HG03097 (cell line): ENCODE data around the gene WRAP73.

Experiments used
- ATAC-seq: cut with Tn5 transposase; IDR thresholded peaks from one replicate; pipeline ENCODE4 v1.9.1; 2021; ENCODE audit not compliant: unreplicated experiment, low FRiP score

Gene WRAP73

GRCh38 chr1:3683197-3683596 is 33.3 kb upstream of the WRAP73 start:
- ATAC-seq = no peak

- no peak for ATAC-seq
Measured at GRCh38 chr1:3681898-3682806, 32.2 kb upstream of the WRAP73 start.

- ATAC-seq = no peak
Measured at GRCh38 chr1:3681231-3681897, 31.5 kb upstream of the WRAP73 start.

- ATAC-seq = no peak
Measured at GRCh38 chr1:3680488-3681230, 30.8 kb upstream of the WRAP73 start.

GRCh38 chr1:3679799-3680453 is 30.0 kb upstream of the WRAP73 start:
- ATAC-seq = no peak

GRCh38 chr1:3679098-3679555 is 29.2 kb upstream of the WRAP73 start:
- no peak for ATAC-seq

- ATAC-seq = no peak
Measured at GRCh38 chr1:3678361-3679097, 28.6 kb upstream of the WRAP73 start.

GRCh38 chr1:3677484-3677883 is 27.6 kb upstream of the WRAP73 start:
- ATAC-seq = peak; percentile 1

GRCh38 chr1:3676581-3677470 is 26.9 kb upstream of the WRAP73 start:
- ATAC-seq = peak; percentile 59

- no peak for ATAC-seq
Measured at GRCh38 chr1:3675436-3675835, 25.5 kb upstream of the WRAP73 start.

GRCh38 chr1:3674100-3675094 is 24.5 kb upstream of the WRAP73 start:
- ATAC-seq = no peak

GRCh38 chr1:3673381-3674099 is 23.6 kb upstream of the WRAP73 start:
- no peak for ATAC-seq

GRCh38 chr1:3672971-3673361 is 23.1 kb upstream of the WRAP73 start:
- ATAC-seq = no peak

GRCh38 chr1:3672231-3672970 is 22.5 kb upstream of the WRAP73 start:
- ATAC-seq = no peak

- no peak for ATAC-seq
Measured at GRCh38 chr1:3671371-3672180, 21.7 kb upstream of the WRAP73 start.

GRCh38 chr1:3670823-3671265 is 20.9 kb upstream of the WRAP73 start:
- no peak for ATAC-seq
